ENCODE results near the gene TRMT112. TPM values are rescaled to one million over a fixed set of nuclear protein-coding genes. Genes with fewer than 3 reads are reported as not detected.

TRMT112 gene
- total and polyA plus RNA-seq, 10 of the 15 experiments (the other 5 are each of a cell fraction or from before 2014, with no cell fraction given) = 212 to 455 (median 308) TPM

DNA sequence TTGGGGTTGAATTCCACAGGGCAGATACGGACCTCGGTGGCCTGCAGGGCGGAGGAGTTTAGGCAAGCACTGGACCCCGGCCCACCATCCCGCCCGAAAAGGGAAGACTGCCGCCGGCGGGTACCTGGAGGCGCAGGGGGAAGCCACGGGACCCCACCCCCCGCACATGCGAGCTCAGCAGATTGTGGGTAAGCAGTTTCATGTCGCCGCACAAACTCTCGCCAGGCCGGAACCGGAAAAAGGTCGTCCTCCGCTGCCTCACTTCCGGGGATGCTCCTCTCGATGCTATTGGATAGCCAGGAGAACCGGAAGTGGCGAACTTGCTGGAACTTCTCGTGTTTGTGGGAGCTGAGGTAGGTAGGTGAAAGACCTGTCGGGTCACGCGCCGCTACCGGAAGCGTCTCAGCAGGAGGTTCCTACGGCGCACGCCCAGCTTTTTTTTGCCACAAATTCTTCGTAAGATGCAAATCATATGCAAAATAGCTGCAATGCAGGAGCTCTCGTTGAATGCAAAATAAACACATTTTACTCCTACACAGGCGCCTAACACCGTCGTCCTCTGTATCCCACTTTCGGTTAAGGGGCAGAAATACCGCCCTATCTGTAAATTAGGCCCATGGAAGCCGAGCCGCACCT, at the start of gene TRMT112 (continued):
- peak; percentile 18; the same call in 1 of the 2 replicates for TF ChIP-seq HDGF (IDR thresholded peaks at IDR 0.05)
- no peak for TF ChIP-seq TCF7 (IDR thresholded peaks at IDR 0.05; ENCODE audit: borderline replicate concordance)
- no peak for TF ChIP-seq ZNF217 (IDR thresholded peaks at IDR 0.05)
- peak; percentile 95 for TF ChIP-seq PML (IDR thresholded peaks at IDR 0.05; ENCODE audit: low read length)
- peak; percentile 98 for TF ChIP-seq POU2F2 (IDR thresholded peaks at IDR 0.05; ENCODE audit: borderline replicate concordance, low read depth, low read length)
- TF ChIP-seq SIX5 (IDR thresholded peaks at IDR 0.05; ENCODE audit: low read depth, low read length, severe bottlenecking) = peak; percentile 25
- TF ChIP-seq STAT1 (conservative IDR thresholded peaks at IDR 0.05) = no peak
- TF ChIP-seq, protein P1, sequence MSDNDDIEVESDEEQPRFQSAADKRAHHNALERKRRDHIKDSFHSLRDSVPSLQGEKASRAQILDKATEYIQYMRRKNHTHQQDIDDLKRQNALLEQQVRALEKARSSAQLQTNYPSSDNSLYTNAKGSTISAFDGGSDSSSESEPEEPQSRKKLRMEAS (IDR thresholded peaks at IDR 0.05; ENCODE audit: low read depth, low read length) = peak; percentile 64
- TF ChIP-seq KLF5 (IDR thresholded peaks at IDR 0.05; ENCODE audit: partially characterized antibody) = no peak
- TF ChIP-seq, protein P2, sequence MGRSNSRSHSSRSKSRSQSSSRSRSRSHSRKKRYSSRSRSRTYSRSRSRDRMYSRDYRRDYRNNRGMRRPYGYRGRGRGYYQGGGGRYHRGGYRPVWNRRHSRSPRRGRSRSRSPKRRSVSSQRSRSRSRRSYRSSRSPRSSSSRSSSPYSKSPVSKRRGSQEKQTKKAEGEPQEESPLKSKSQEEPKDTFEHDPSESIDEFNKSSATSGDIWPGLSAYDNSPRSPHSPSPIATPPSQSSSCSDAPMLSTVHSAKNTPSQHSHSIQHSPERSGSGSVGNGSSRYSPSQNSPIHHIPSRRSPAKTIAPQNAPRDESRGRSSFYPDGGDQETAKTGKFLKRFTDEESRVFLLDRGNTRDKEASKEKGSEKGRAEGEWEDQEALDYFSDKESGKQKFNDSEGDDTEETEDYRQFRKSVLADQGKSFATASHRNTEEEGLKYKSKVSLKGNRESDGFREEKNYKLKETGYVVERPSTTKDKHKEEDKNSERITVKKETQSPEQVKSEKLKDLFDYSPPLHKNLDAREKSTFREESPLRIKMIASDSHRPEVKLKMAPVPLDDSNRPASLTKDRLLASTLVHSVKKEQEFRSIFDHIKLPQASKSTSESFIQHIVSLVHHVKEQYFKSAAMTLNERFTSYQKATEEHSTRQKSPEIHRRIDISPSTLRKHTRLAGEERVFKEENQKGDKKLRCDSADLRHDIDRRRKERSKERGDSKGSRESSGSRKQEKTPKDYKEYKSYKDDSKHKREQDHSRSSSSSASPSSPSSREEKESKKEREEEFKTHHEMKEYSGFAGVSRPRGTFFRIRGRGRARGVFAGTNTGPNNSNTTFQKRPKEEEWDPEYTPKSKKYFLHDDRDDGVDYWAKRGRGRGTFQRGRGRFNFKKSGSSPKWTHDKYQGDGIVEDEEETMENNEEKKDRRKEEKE (IDR thresholded peaks at IDR 0.05) = no peak
- peak; percentile 77; the same call in 1 of the 2 replicates for TF ChIP-seq RB1 (IDR thresholded peaks at IDR 0.05; ENCODE audit: borderline replicate concordance)
- TF ChIP-seq TAF1 (IDR thresholded peaks at IDR 0.05; ENCODE audit: borderline replicate concordance, low read depth, low read length) = peak; percentile 83
- peak; percentile 52; the same call in 1 of the 2 replicates for TF ChIP-seq SPI1 (IDR thresholded peaks at IDR 0.05; ENCODE audit: borderline replicate concordance, insufficient read depth, low read depth, low read length)
- no peak for TF ChIP-seq JUND (IDR thresholded peaks at IDR 0.05; ENCODE audit: low read depth, low read length)
- TF ChIP-seq, protein P3, sequence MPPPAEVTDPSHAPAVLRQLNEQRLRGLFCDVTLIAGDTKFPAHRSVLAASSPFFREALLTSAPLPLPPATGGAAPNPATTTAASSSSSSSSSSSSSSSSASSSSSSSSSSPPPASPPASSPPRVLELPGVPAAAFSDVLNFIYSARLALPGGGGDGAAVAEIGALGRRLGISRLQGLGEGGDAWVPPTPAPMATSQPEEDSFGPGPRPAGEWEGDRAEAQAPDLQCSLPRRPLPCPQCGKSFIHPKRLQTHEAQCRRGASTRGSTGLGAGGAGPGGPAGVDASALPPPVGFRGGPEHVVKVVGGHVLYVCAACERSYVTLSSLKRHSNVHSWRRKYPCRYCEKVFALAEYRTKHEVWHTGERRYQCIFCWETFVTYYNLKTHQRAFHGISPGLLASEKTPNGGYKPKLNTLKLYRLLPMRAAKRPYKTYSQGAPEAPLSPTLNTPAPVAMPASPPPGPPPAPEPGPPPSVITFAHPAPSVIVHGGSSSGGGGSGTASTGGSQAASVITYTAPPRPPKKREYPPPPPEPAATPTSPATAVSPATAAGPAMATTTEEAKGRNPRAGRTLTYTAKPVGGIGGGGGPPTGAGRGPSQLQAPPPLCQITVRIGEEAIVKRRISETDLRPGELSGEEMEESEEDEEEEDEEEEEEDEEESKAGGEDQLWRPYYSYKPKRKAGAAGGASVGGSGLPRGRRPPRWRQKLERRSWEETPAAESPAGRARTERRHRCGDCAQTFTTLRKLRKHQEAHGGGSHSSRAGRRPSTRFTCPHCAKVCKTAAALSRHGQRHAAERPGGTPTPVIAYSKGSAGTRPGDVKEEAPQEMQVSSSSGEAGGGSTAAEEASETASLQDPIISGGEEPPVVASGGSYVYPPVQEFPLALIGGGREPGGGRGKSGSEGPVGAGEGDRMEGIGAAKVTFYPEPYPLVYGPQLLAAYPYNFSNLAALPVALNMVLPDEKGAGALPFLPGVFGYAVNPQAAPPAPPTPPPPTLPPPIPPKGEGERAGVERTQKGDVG (CRISPR knock-in tag; IDR thresholded peaks at IDR 0.05) = no peak
- TF ChIP-seq SUZ12 (IDR thresholded peaks at IDR 0.05; ENCODE audit: unreplicated experiment) = no peak
- peak; percentile 59 for TF ChIP-seq NR2C1 (IDR thresholded peaks at IDR 0.05)
- TF ChIP-seq IRF4 (IDR thresholded peaks at IDR 0.05; ENCODE audit: low read depth, low read length) = no peak
- peak; percentile 82 for TF ChIP-seq ATF7 (IDR thresholded peaks at IDR 0.05; ENCODE audit: low read depth)
- TF ChIP-seq POLR2AphosphoS5 (IDR thresholded peaks at IDR 0.05; ENCODE audit: low read length) = peak; percentile 97
- TF ChIP-seq IKZF2 (IDR thresholded peaks at IDR 0.05) = peak in 1 of 2 experiments; percentile 12; a peak in 2 of 4 replicates
- TF ChIP-seq TCF3 (IDR thresholded peaks at IDR 0.05; ENCODE audit: borderline replicate concordance, insufficient read depth, low read depth, low read length) = 0 out of 2 replicates have a peak, but pooled peaks have one; percentile 24
- peak; percentile 93 for TF ChIP-seq RAD51 (IDR thresholded peaks at IDR 0.05)
- no peak for TF ChIP-seq NRF1 (conservative IDR thresholded peaks at IDR 0.05; ENCODE audit: low read depth, low read length)
- TF ChIP-seq NFYA (IDR thresholded peaks at IDR 0.05; ENCODE audit: borderline replicate concordance, low read depth, low read length) = no peak

All from GM12878 (cell line).